ENCODE measurements around the gene C9orf43.
"Not testable (repeated sequence)": the region's sequence is repeated elsewhere in the genome, so short reads cannot be mapped to it uniquely, and the experiment has no call there.

C9orf43 gene

DNA sequence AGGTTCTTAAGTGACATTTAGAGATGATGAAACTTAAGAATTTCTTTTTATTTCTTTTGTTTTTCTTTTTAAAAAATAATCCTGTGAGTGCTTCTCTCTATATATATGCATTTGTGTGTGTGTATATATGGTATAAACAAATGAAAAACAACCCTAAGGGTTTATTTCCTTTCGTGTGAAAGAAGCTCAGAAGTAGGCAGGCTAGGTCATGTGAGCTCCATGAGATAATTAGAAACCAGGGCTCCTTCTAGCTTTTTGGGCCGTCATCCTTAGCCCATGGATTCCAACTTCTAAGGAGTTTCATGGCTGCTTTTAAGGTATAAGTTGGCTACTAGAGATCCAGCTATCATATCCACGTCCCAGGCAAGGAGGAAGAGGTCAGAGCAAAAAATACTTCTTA lies 11.2 kb downstream of the C9orf43 start:
- no peak for FAIRE-seq

DNA sequence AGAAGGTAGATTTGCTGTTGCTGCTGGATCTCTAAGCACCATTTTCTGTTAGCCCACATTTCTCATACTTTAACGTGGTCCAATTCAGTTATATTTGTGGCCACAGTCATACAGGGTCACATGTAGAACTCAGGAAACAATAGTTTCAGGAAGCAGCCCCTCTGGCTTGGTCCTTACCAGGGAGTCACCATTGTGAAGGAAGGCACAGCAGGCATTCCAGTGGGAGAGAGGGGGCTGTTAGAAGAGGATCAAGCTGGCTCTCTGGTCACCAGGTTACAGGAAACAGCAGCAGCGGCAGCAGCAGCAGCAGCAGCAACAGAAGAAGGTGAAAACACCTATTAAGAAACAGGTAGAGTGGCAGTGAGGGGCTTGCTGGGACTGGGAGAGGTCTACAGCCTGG lies 14.5 kb downstream of the C9orf43 start:
- no peak for FAIRE-seq

DNA sequence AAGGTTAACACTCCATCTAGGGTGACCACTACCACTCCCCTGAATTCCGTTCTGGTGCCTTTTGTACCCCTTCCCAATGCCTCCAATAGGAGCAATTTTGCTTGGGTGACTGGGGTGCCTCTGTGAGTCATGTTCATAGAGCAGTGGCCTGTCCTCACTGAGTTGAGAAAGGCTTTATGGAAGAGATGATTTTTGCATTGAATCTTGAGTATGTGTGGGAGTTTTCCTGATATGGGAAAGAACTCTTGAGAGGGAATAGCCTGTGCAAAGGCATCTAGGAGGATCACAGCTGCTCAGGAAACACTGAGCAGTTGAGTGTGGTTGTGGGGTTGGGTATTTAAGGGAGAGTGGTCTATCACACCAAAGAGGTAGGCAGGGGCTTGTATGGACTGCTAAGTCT lies 16.2 kb downstream of the C9orf43 start:
- FAIRE-seq, result no peak

GRCh38 chr9:113427629-113428028 lies 17.1 kb downstream of the C9orf43 start:
- FAIRE-seq, result no peak

DNA sequence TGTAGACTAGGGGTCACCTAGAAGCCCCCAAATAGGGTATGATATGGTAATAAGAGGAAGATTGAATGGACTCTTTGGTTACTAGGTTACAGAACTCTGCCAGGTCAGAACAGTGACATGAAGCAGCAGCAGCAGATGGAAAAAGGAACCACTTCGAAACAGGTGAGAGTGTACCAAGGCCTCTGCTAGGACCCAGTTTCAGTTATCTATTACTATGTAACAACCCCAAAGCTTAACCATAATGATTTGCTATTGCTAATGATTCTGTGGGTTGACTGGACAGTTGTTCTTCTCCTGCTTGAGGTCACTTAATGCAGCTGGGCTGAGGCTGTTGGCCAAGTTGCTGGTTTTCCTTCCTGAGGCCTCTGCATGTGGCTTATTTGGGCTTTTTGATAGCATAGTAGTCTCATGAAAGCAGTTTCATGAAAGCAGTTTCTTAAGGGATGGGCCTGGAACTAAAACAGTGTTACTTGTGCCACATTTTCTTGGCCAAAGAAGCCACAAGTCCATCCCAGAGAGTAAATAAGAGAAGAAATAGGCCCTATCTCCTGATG lies 17.6 kb downstream of the C9orf43 start:
- FAIRE-seq, result no peak

DNA sequence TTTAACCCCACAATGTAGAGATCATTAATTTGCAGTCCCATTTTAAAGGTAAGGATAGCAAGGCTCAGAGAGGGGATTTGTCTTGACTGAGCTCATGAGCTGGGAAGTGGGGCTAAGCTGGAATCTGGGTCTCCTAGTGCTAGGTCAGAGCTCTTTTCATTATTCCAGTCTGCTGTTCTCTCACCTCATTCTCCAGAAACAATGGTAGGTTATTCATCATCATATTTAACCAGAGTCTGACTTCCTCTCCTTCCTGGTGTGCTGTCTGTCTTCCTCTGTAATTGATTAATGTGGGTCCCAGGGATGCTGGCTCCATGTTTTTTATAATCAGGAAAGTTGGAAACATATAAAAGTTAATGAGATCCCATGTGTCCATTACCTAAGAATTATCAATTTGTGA lies 20.6 kb downstream of the C9orf43 start:
- no peak for FAIRE-seq

GRCh38 chr9:113436728-113437515 lies 26.4 kb downstream of the C9orf43 start:
- no peak for FAIRE-seq

DNA sequence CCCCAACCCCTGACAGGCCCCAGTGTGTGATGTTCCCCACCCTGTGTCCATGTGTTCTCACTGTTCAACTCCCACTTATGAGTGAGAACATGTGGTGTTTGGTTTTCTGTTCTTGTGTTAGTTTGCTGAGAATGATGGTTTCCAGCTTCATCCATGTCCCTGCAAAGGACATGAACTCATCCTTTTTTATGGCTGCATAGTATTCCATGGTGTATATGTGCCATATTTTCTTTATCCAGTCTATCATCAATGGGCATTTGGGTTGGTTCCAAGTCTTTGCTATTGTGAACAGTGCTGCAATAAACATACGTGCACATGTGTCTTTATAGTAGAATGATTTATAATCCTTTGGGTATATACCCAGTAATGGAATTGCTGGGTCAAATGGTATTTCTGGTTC lies 27.2 kb downstream of the C9orf43 start:
- FAIRE-seq, result not testable (repeated sequence)

- FAIRE-seq, result no peak
These were observed 34.2 kb downstream of the C9orf43 start for GRCh38 chr9:113444736-113445135.

GRCh38 chr9:113446323-113446740 lies 35.8 kb downstream of the C9orf43 start:
- FAIRE-seq, result peak; percentile 92

DNA sequence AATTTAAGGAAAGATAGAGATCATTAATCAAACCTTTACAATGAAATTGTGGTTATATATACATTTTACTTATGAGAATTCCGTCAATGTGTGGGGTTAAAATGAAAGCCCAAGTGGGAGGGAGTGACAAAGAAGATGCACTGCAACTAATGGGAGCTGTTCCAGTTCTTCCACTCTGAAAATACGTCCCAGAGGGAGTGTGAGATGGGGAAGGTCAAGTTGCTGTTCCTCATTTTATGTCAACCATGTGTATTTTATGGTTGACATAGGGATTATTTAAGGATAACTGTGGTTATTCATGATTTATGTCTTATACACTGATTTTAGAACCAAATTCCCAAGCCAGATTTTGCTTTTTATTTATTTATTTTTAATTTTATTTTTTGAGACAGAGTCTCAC lies 38.8 kb downstream of the C9orf43 start:
- no peak for FAIRE-seq

- FAIRE-seq, result no peak
These were observed 41.6 kb downstream of the C9orf43 start for GRCh38 chr9:113452113-113452605.

DNA sequence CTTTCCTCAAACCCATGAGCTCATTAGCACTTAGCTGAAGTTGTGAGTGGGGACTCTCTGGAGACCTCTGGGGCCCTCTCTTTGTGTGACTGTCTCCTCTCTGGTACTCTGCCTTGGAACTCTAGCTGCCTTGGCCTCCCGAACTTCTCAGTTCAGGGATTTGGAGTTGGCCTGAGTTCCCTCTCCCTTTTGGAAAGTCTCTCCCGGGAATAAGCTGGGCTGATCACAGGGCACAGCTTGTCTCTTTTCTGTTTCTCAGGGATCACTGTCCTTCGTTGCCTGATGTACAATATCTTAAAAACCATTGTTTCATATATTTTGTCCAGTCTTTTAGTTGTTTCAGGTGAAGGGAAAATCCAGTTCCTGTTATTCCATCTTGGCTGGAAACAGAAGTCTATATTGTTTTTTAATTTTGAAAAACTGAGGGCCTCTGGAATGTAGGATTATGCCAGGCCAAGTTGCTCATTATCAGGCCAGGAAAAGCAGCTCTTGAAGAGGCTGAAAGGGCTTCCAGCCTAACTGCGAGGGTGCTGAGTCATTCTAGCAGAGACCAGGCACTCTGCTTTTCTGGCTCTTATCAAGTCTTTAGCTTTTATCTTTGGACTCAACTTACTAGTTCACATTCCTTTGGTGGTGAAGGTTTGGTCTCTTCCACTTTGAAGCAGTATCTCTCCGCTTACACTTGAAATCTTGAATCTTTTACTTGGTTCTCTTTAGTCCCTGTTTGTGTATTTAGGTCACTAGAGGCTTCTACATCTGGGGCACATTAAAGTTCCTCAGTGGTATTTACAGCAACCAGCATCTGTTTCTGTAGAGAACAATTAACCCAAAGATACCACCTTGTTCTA lies 44.6 kb downstream of the C9orf43 start:
- FAIRE-seq, result no peak

DNA sequence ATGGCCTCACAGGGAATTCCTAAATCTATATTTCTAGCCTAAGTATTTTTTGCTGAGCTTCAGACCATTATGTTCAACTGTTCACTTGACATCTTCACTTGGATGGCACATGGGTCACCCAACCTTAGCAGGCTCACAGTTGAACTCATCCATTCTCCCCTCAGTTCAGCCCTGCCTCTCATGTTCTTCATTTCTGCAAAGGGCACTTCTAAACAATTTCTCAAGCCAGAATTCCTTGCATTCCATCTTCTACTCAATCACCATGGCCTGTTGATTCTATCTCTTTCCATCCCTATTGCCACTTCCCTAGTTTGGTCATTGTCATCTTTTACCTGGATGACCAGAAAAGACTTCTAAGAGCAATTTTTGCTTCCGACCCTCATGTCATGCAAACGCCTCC lies 45.7 kb downstream of the C9orf43 start:
- no peak for FAIRE-seq

DNA sequence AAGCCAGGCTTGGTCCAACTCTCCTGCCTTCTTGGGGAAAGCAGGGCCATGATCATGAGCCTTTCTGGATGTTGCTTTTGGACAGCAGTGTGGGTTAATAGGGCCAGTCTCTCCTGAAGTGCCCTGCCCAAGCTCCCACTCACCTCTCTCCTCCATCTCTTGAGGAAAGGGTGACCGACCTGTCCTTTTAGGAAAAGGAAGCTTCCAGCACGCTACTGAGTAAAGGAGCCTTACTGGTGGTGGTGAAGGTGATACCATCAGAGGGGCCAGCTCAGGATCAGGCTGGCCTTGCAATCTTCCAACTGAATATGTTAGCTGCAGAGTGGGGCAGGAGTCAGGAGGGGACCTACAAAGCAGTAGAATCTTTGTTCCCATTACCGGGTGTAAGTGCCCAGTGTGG lies 50.7 kb downstream of the C9orf43 start:
- no peak for FAIRE-seq

- FAIRE-seq, result no peak
These were observed 51.4 kb downstream of the C9orf43 start for GRCh38 chr9:113461943-113462342.

- no peak for FAIRE-seq
These were observed 52.3 kb downstream of the C9orf43 start for GRCh38 chr9:113462781-113463286.

DNA sequence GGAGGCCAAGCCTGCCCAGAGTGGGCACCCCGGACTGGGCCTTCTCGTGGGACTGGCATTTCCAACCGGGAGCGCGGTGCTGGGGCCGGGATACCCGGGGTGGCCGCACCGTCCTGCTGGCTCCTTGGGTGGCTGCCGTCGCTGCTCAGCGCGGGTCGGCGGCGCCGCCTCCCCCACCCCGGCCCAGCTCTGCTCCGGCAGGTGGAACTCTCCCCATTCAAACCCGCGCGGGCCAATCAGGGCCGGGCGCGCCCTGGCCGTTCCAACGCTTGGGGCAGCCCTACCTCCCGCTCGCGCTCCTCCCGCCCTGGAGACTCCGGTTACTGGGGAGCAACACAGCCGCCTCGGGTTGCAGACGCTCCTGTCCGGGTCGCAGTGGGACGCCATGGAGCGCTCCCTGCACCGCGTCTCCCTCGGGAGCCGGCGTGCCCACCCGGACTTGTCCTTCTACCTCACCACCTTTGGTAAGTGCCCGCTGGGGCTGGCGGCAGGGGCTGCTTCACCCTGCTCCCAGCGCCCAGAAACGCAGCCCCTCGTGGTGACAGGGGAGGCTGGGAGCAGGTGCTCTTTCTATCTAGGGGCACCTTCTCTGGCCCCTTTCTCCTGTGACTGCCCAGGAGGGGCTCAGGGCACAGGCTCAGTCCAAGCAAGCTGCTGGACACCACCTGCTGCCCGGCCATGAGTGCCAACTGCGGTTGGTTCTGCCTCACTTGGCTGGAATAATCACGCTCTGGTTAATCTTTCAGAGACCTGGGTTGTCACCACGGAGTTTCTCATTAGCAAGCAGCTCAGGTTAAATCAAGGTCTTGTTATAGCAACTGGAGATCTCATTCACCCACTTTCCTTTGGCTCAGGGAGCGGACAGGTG lies 53.1 kb downstream of the C9orf43 start, which contains the start of gene RGS3:
Gene RGS3, plus strand, starts transcription at position 310 of the 868 bp plus-strand sequence. Its CDS starts 76 bp downstream, at position 386.
- FAIRE-seq, result no peak

- FAIRE-seq, result no peak
These were observed 53.7 kb downstream of the C9orf43 start for GRCh38 chr9:113464286-113464660.

GRCh38 chr9:113465599-113466140 lies 55.1 kb downstream of the C9orf43 start:
- FAIRE-seq, result no peak

GRCh38 chr9:113467183-113467582 lies 56.6 kb downstream of the C9orf43 start:
- no peak for FAIRE-seq

Data from endometrium (tissue), 2 donors.